ENCODE measurements around the gene SPACA9.

Gene SPACA9

GRCh38 chr9:132866898-132867297, 11.8 kb upstream of the SPACA9 start:
- Histone ChIP-seq H3K4me1 (ENCODE audit: control insufficient read depth, insufficient read depth, low read length) (no peaks in the 10 kb centered on the region), H3K9ac (ENCODE audit: low read depth, low read length) (no peak overlapping the region), H3K4me3 (ENCODE audit: low read depth, low read length) (no peak overlapping the region), H3K27me3 (ENCODE audit: control insufficient read depth, insufficient read depth, low read length) (no peaks in the 10 kb centered on the region), H3K36me3 (ENCODE audit: control insufficient read depth, insufficient read depth, low read length) (no peaks in the 10 kb centered on the region), H3K9me3 (ENCODE audit: control insufficient read depth, insufficient read depth, low read length) (no peaks in the 10 kb centered on the region)

DNA sequence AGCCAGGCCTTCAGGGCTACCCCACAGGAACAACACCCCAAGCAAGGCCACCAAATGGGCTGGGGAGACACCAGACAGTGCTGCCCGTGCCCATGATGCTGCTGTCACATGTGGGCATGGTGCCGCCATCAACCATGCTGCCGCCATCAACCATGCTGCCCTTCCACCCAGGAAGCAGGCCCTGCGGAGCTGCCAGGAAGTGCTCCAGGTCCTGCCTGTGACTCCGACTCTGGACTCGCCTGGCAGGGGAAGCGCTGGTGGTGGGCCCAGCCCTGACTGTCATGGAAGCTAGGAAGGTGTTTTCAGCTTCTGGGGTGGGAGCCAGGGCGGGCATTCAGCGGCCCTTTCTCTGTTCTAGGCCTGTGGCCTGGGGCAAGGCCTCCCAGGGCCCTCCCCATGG, 9.4 kb upstream of the SPACA9 start:
- Histone ChIP-seq H3K9ac (ENCODE audit: low read depth, low read length) (no peak overlapping the region), H3K27me3 (ENCODE audit: control insufficient read depth, insufficient read depth, low read length) (no peaks in the 10 kb centered on the region), H3K36me3 (ENCODE audit: control insufficient read depth, insufficient read depth, low read length) (no peaks in the 10 kb centered on the region), H3K4me3 (ENCODE audit: low read depth, low read length) (no peak overlapping the region), H3K9me3 (ENCODE audit: control insufficient read depth, insufficient read depth, low read length) (no peaks in the 10 kb centered on the region), H3K4me1 (ENCODE audit: control insufficient read depth, insufficient read depth, low read length) (no peaks in the 10 kb centered on the region)

- no peaks in the 10 kb centered on the region for H3K36me3 ChIP-seq (ENCODE audit: control insufficient read depth, insufficient read depth, low read length)
- H3K4me3 ChIP-seq (ENCODE audit: low read depth, low read length), result no peak overlapping the region
- peaks cover 11% of the 10 kb centered on the region for H3K27me3 ChIP-seq (ENCODE audit: control insufficient read depth, insufficient read depth, low read length)
- no peak overlapping the region for H3K9ac ChIP-seq (ENCODE audit: low read depth, low read length)
- H3K4me1 ChIP-seq (ENCODE audit: control insufficient read depth, insufficient read depth, low read length), result no peaks in the 10 kb centered on the region
- H3K9me3 ChIP-seq (ENCODE audit: control insufficient read depth, insufficient read depth, low read length), result no peaks in the 10 kb centered on the region
These were observed 5.3 kb upstream of the SPACA9 start for GRCh38 chr9:132873403-132873802.

GRCh38 chr9:132875159-132875558, 3.5 kb upstream of the SPACA9 start:
- no peaks in the 10 kb centered on the region for H3K9me3 ChIP-seq (ENCODE audit: control insufficient read depth, insufficient read depth, low read length)
- H3K9ac ChIP-seq (ENCODE audit: low read depth, low read length), result no peak overlapping the region
- H3K4me3 ChIP-seq (ENCODE audit: low read depth, low read length), result no peak overlapping the region
- no peaks in the 10 kb centered on the region for H3K36me3 ChIP-seq (ENCODE audit: control insufficient read depth, insufficient read depth, low read length)
- no peaks in the 10 kb centered on the region for H3K4me1 ChIP-seq (ENCODE audit: control insufficient read depth, insufficient read depth, low read length)
- peaks cover 17% of the 10 kb centered on the region for H3K27me3 ChIP-seq (ENCODE audit: control insufficient read depth, insufficient read depth, low read length)

- Histone ChIP-seq H3K9ac (ENCODE audit: low read depth, low read length) (no peak overlapping the region), H3K9me3 (ENCODE audit: control insufficient read depth, insufficient read depth, low read length) (no peaks in the 10 kb centered on the region), H3K4me3 (ENCODE audit: low read depth, low read length) (no peak overlapping the region), H3K4me1 (ENCODE audit: control insufficient read depth, insufficient read depth, low read length) (no peaks in the 10 kb centered on the region), H3K27me3 (ENCODE audit: control insufficient read depth, insufficient read depth, low read length) (peaks cover 17% of the 10 kb centered on the region), H3K36me3 (ENCODE audit: control insufficient read depth, insufficient read depth, low read length) (no peaks in the 10 kb centered on the region)
These were observed 1.8 kb upstream of the SPACA9 start for GRCh38 chr9:132876849-132877248.

DNA sequence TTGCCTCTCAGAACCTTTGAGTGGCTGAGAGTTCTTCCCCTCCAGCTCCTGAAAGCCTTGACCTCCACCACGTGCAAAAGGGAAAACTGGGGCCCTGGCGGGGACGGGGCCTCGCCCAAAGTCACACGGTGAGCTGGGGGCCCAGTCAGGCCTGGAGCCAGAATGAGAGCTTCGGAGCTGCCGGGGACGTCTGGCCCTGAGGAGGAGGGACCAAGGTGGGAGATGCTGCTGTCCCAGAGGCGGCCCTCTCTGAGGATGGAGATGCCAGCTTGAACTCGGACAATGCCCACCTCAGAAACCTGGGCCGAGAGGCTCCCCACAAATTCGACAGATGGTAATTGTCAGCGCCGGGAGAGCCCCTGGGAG, 1.3 kb upstream of the SPACA9 start:
- Histone ChIP-seq H3K9ac (ENCODE audit: low read depth, low read length) (no peak overlapping the region), H3K9me3 (ENCODE audit: control insufficient read depth, insufficient read depth, low read length) (no peaks in the 10 kb centered on the region), H3K4me1 (ENCODE audit: control insufficient read depth, insufficient read depth, low read length) (no peaks in the 10 kb centered on the region), H3K27me3 (ENCODE audit: control insufficient read depth, insufficient read depth, low read length) (peaks cover 17% of the 10 kb centered on the region), H3K4me3 (ENCODE audit: low read depth, low read length) (peak overlapping the region; percentile 92), H3K36me3 (ENCODE audit: control insufficient read depth, insufficient read depth, low read length) (no peaks in the 10 kb centered on the region)

DNA sequence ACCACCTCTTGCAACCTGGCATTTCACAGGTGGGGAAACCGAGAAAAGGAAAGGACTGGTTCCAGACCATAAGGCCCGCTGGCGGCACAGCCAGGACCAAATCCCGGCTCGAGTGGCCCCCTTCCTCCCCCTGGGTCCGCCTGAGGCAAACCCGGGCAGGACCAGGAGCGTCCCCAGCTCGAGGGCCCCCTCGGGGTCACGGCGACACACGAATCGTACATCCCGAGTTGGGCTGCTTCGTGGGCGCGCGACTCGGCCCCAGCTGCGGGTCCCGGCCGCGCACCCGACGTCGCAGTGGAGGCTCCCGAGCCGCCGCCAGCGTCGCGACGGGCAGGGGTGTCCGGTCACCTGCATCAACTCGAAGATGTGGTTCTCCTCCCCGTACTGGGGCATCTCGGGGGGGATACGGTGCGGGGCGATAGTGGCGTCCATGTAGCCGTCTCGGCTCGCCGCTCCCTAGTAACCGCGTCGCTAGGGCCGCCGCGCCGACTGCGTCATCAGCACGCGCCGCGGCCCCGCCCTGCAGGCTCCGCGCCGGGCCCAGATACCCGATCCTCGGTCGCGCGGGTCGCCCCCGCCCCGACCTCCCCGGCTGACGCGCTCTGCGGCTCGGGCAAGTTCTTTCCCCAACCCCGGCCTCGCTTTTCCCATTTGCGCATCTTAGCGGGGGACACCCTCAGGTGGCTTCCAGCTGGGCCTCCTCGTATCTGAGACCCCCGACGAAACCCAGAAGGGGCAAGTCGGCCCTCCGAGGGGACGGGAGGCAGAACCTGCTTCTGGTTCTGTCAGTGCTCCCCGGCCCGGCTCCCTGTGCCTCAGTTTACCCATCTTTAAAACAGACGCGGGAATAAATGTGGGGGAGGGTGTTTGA, 639 bp upstream of the SPACA9 start, which contains the start of gene AK8:
Gene AK8, minus strand, starts transcription at position 461 of the 871 bp plus-strand sequence. Its CDS starts 29 bp downstream, at position 432.
- H3K27me3 ChIP-seq (ENCODE audit: control insufficient read depth, insufficient read depth, low read length), result peaks cover 17% of the 10 kb centered on the region
- H3K36me3 ChIP-seq (ENCODE audit: control insufficient read depth, insufficient read depth, low read length), result no peaks in the 10 kb centered on the region
- no peaks in the 10 kb centered on the region for H3K4me1 ChIP-seq (ENCODE audit: control insufficient read depth, insufficient read depth, low read length)
- no peaks in the 10 kb centered on the region for H3K9me3 ChIP-seq (ENCODE audit: control insufficient read depth, insufficient read depth, low read length)
- H3K9ac ChIP-seq (ENCODE audit: low read depth, low read length), result no peak within 1 kb of the TSS
- peak within 1 kb of the TSS; percentile 92 for H3K4me3 ChIP-seq (ENCODE audit: low read depth, low read length)

DNA sequence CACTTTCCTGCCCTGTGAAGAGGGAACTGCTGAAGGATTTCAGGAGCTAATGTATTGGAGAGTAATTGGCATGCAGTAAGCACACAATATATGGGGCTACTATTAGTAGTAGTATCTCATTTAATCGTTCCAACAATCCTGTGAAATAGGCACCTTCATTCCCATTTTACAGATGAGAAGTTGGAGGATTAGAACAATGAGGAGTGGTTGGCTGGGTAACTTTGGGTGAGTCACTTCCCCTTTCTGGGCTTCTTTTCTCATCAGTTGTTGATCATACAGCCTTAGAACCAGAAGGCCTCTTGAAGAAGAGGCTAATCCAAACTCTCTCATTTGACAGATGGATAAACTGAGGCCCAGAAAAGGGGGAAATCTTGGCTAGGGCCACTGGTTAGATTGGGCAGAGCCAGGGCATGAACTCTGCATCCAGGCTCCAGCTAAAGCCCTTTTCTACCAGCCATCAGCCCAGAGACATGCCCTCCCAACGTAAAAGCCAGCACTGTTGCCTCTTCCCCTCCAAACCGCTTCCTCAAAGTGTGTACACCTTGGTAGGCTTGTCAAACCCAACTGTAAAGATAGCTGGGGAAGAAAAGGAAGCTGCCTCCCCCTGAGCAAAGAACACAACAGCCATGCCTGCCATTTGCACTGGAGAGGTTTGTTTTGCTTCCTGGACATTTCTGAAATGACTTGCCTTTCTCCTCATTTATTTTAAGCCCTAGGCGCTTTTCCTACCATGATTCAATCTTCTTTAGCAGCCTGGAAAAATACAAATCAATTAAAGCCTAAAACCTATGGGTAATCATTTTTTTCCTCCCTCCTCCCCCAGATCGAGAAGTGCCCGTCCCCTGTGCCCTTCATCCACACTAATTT, 992 bp downstream of the SPACA9 start:
- H3K4me3 ChIP-seq (ENCODE audit: low read depth, low read length), result no peak overlapping the region
- no peaks in the 10 kb centered on the region for H3K9me3 ChIP-seq (ENCODE audit: control insufficient read depth, insufficient read depth, low read length)
- no peaks in the 10 kb centered on the region for H3K36me3 ChIP-seq (ENCODE audit: control insufficient read depth, insufficient read depth, low read length)
- no peak overlapping the region for H3K9ac ChIP-seq (ENCODE audit: low read depth, low read length)
- H3K4me1 ChIP-seq (ENCODE audit: control insufficient read depth, insufficient read depth, low read length), result no peaks in the 10 kb centered on the region
- H3K27me3 ChIP-seq (ENCODE audit: control insufficient read depth, insufficient read depth, low read length), result peaks cover 17% of the 10 kb centered on the region

DNA sequence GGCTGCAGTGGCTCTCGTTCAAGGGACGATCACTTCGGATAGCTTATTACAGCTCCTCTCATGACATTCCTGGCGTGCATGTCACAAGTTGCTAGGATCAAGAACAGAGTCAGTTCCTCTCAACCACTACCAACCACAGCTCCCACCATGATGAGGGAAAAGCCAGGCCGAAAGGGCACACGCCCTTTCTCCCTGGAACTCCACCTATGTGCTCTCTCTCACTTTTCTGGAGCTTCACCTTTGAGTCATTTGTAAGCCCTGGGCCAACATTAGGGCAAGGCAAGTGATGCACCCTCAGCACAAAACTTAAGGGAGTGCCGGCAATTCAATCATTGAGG, 1.6 kb downstream of the SPACA9 start:
- no peaks in the 10 kb centered on the region for H3K36me3 ChIP-seq (ENCODE audit: control insufficient read depth, insufficient read depth, low read length)
- H3K27me3 ChIP-seq (ENCODE audit: control insufficient read depth, insufficient read depth, low read length), result peaks cover 17% of the 10 kb centered on the region
- no peaks in the 10 kb centered on the region for H3K4me1 ChIP-seq (ENCODE audit: control insufficient read depth, insufficient read depth, low read length)
- no peak overlapping the region for H3K9ac ChIP-seq (ENCODE audit: low read depth, low read length)
- no peak overlapping the region for H3K4me3 ChIP-seq (ENCODE audit: low read depth, low read length)
- no peaks in the 10 kb centered on the region for H3K9me3 ChIP-seq (ENCODE audit: control insufficient read depth, insufficient read depth, low read length)

DNA sequence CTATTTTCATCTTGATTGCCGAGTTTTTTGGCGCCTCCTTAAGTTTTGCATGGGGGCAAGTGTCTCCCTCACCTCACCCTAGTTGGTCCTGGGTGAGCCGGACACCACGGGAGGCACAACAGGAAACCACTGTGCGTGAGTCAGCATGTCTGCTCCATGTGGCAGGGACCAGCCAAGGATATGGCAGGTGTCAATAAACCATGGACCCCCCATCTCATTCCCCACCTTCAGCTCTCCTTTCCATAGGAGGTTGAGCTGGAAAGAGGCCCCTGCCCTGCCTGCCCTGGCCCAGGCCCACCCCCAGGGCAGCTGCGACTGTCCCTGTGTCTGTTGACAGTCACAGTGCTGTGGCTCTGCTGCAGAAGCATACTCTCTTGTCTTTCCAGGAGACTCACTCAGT, 3.1 kb downstream of the SPACA9 start:
- Histone ChIP-seq H3K36me3 (ENCODE audit: control insufficient read depth, insufficient read depth, low read length) (no peaks in the 10 kb centered on the region), H3K4me1 (ENCODE audit: control insufficient read depth, insufficient read depth, low read length) (no peaks in the 10 kb centered on the region), H3K9me3 (ENCODE audit: control insufficient read depth, insufficient read depth, low read length) (no peaks in the 10 kb centered on the region), H3K27me3 (ENCODE audit: control insufficient read depth, insufficient read depth, low read length) (peaks cover 15% of the 10 kb centered on the region), H3K4me3 (ENCODE audit: low read depth, low read length) (no peak overlapping the region), H3K9ac (ENCODE audit: low read depth, low read length) (no peak overlapping the region)

GRCh38 chr9:132882616-132883015, 3.9 kb downstream of the SPACA9 start:
- H3K4me3 ChIP-seq (ENCODE audit: low read depth, low read length), result no peak overlapping the region
- no peaks in the 10 kb centered on the region for H3K4me1 ChIP-seq (ENCODE audit: control insufficient read depth, insufficient read depth, low read length)
- no peaks in the 10 kb centered on the region for H3K9me3 ChIP-seq (ENCODE audit: control insufficient read depth, insufficient read depth, low read length)
- H3K27me3 ChIP-seq (ENCODE audit: control insufficient read depth, insufficient read depth, low read length), result peaks cover 8% of the 10 kb centered on the region
- H3K36me3 ChIP-seq (ENCODE audit: control insufficient read depth, insufficient read depth, low read length), result no peaks in the 10 kb centered on the region
- H3K9ac ChIP-seq (ENCODE audit: low read depth, low read length), result no peak overlapping the region
